GM23338 (cell line): Measurements from ENCODE around the gene GPR162.

Experiments
- CREB1 ChIP-seq: fragments of 250-450 bp; sonication (Bioruptor Pico); IDR thresholded peaks from 2 replicates; pipeline ENCODE4 v1.5.0; 2020; ENCODE audit warnings: low read depth, mild to moderate bottlenecking, moderate library complexity
- CTCF ChIP-seq, 2 experiments: fragments of 200-600 bp in 1 of 2; sonication (generic) in 1 of 2; conservative IDR thresholded peaks; 2 replicates each; pipeline versions ENCODE4 v1.5.1 to v1.6.1; 2016 to 2017; ENCODE audit warnings: antibody characterized with exemption in 2 of 2, low read depth in 2 of 2, mild to moderate bottlenecking in 2 of 2, moderate library complexity in 1 of 2
- ETS1 ChIP-seq: IDR thresholded peaks from 2 replicates; pipeline ENCODE4 v1.6.1; 2016; ENCODE audit warnings: antibody characterized with exemption
- EZH2 ChIP-seq: fragments of 200-600 bp; sonication (generic); IDR thresholded peaks from one replicate; pipeline ENCODE4 v1.8.0; 2017; ENCODE audit warnings: antibody characterized with exemption, mild to moderate bottlenecking, low read depth; ENCODE audit not compliant: unreplicated experiment
- EZH2phosphoT487 ChIP-seq: fragments of 200-600 bp; sonication (generic); IDR thresholded peaks from one replicate; pipeline ENCODE4 v1.8.1; 2018; ENCODE audit warnings: antibody characterized with exemption; ENCODE audit not compliant: unreplicated experiment
- JUNB ChIP-seq: IDR thresholded peaks from one replicate; pipeline ENCODE4 v1.6.1; 2016; ENCODE audit warnings: antibody characterized with exemption; ENCODE audit not compliant: unreplicated experiment
- POLR2AphosphoS5 ChIP-seq: IDR thresholded peaks from 2 replicates; pipeline ENCODE4 v1.6.1; 2016; ENCODE audit warnings: antibody characterized with exemption, low read depth
- REST ChIP-seq: IDR thresholded peaks from one replicate; pipeline ENCODE4 v1.6.1; 2018; ENCODE audit warnings: antibody characterized with exemption; ENCODE audit not compliant: unreplicated experiment
- STAT1 ChIP-seq: IDR thresholded peaks from one replicate; pipeline ENCODE4 v1.6.1; 2016; ENCODE audit warnings: antibody characterized with exemption; ENCODE audit not compliant: unreplicated experiment
- ZNF462 ChIP-seq: fragments of 250-450 bp; sonication (Bioruptor Pico); IDR thresholded peaks from 2 replicates; pipeline ENCODE4 v1.5.0; 2020; ENCODE audit warnings: mild to moderate bottlenecking, moderate library complexity

GRCh38 chr12:6772726-6773589, 48.7 kb upstream of the GPR162 start:
- no peak for TF ChIP-seq CTCF (conservative IDR thresholded peaks at IDR 0.05; ENCODE audit: low read depth in 2 of 2)
- TF ChIP-seq EZH2: peak; percentile 27
- TF ChIP-seq POLR2AphosphoS5: no peak
- TF ChIP-seq CREB1 (CRISPR knock-in tag): no peak
- TF ChIP-seq EZH2phosphoT487: no peak
- no peak for TF ChIP-seq REST
- no peak for TF ChIP-seq ZNF462 (CRISPR knock-in tag)
- no peak; the same call in 1 of the 2 replicates for TF ChIP-seq ETS1
- TF ChIP-seq JUNB: no peak
- TF ChIP-seq STAT1: no peak
